Omental fat pad (tissue), 4 donors: Measurements from ENCODE around the gene ATP13A5. TPM values are rescaled to one million over a fixed set of nuclear protein-coding genes. Genes with fewer than 3 reads are reported as not detected.

Source experiments
- ATAC-seq: fragments of 150-250 bp; one replicate; pipeline ENCODE4 v1.9.1; 2016; ENCODE audit warnings: mild to moderate bottlenecking, moderate library complexity; ENCODE audit not compliant: low FRiP score
- DNase-seq: peaks from one replicate; pipeline ENCODE4 v3.0.0-alpha.2; 2019; ENCODE audit warnings: low spot score
- total RNA-seq, 4 donors: library from RNA; depleted of rRNA; stranded (reverse); fragments of >200 nt; gene quantifications; one replicate each; pipeline ENCODE4 v1.1.0, GENCODE V29; 2016
- TF ChIP-seq, protein P1 (sequence below), 3 donors: fragments of 450-650 bp; IDR thresholded peaks; one replicate each; pipeline ENCODE4 v1.5.1; 2016 to 2017; ENCODE audit warnings: antibody characterized with exemption in 3 of 3, mild to moderate bottlenecking in 3 of 3, moderate library complexity in 2 of 3

Gene ATP13A5
- total RNA-seq, 4 donors from 2014 or later = not detected

DNA sequence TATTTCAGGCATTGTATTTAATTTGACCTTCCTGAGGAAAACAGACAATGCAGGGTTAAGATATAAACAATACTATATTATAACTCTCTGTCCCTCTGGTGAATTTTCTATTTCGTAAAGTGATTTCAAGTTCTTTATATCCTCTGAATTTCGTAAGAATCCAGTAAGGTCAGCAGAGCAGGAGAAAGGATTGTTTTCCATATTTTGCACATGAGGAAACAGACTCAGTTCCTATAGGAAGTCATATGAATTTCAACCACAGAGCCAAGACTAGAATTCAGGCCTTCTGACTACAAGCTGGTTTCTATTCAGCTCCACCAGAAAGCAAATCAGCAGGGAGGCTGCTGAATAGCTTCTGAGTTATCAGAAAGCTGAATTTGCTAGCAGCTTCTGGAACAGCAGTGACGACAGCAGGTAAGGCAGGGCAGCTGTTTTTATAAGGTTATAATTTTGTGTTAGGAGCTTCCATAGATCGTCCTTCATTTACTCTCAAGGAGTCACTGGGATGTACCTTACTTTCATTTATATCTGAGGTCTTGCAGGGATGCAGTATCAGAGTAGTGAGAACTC is 148.6 kb downstream of the ATP13A5 start:
- TF ChIP-seq, protein P1, sequence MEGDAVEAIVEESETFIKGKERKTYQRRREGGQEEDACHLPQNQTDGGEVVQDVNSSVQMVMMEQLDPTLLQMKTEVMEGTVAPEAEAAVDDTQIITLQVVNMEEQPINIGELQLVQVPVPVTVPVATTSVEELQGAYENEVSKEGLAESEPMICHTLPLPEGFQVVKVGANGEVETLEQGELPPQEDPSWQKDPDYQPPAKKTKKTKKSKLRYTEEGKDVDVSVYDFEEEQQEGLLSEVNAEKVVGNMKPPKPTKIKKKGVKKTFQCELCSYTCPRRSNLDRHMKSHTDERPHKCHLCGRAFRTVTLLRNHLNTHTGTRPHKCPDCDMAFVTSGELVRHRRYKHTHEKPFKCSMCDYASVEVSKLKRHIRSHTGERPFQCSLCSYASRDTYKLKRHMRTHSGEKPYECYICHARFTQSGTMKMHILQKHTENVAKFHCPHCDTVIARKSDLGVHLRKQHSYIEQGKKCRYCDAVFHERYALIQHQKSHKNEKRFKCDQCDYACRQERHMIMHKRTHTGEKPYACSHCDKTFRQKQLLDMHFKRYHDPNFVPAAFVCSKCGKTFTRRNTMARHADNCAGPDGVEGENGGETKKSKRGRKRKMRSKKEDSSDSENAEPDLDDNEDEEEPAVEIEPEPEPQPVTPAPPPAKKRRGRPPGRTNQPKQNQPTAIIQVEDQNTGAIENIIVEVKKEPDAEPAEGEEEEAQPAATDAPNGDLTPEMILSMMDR (IDR thresholded peaks at IDR 0.05) = no peak
- ATAC-seq (no peak), DNase-seq (no peak)

DNA sequence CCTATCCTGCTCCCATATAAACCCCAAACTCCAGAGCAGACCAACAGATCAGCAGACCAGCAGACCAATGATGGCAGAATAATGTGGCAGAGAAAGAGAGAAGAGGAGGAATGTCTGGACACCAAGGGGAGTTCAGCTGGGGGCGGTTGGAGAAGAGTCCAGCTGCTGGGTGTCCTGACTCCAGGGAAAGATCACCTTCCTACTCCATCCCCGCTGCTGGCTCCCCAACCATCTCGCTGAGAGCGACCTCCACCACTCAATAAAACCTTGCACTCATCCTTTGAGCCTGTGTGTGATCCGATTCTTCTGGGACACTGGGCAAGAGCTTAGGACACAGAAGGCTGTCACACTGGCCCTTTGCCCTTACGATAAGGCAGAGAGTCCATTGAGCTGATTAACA is 150.3 kb downstream of the ATP13A5 start:
- DNase-seq = no peak
- ATAC-seq = no peak
- TF ChIP-seq, protein P1 (IDR thresholded peaks at IDR 0.05) = no peak

DNA sequence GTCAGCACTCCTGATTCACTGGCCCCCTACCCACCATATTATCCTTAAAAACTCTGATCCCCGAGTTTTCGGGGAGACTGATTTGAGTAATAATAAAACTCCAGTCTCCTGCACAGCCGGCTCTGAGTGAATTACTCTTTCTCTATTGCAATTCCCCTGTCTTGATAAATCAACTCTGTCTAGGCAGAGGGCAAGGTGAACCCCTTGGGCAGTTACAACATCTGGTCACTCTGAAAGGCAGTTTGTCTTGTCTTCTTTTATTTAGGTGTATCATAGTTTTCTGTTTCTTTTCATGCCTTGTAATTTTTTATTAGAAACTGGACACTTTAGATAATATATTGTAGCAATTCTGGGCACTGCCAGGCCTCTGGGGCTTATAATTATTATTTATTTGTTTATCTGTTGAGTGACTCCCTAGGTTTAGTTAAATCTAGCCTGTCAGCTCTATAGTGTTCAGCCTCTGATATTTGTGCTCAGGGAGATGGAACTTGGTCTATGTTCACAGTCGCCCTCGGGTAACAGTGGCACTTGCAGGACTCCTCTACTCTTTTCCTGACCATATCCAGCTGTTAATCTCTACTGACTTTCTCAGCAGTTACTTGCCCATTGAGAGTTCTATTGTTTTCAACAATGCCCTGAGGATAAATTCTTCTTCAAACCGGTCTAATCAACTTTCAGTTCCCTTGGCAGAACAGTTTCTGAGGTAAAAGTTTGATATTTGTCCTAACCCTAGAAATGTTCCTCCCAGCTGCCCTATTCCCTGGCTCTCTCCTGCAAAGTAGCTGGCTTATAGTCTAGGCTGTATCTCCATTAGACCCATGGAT is 153.0 kb downstream of the ATP13A5 start:
- DNase-seq (no peak), ATAC-seq (no peak)
- TF ChIP-seq, protein P1 (IDR thresholded peaks at IDR 0.05) = no peak

Other genes with a start within 250 kb of the ATP13A5 start
- gene PLAAT1, start 137.5 kb downstream of the ATP13A5 start, total RNA-seq = under 1 TPM in 1 of 4 donors, not detected in 3; 0.56 TPM
- gene ATP13A4, start 176.1 kb upstream of the ATP13A5 start, total RNA-seq = under 1 TPM in 2 of 4 donors, not detected in 2; 0.28 to 0.36 TPM
- 10 to 100 TPM; 40.3 to 64.1 (median 41.9) TPM for gene OPA1, start 214.5 kb upstream of the ATP13A5 start, total RNA-seq